Smooth muscle cell (in vitro differentiated cells): Measurements from ENCODE around the gene TDP2. TPM values are rescaled to one million over a fixed set of nuclear protein-coding genes. Genes with fewer than 3 reads are reported as not detected.
"Not testable (repeated sequence)": the region's sequence is repeated elsewhere in the genome, so short reads cannot be mapped to it uniquely, and the experiment has no call there.

Experiments used
- DNase-seq: peaks from one replicate; lab custom pipeline; 2025; ENCODE audit not compliant: unreplicated experiment; lab: John Stamatoyannopoulos, UW
- H2AFZ ChIP-seq: fragments of 200-600 bp; sonication (generic); 2 replicates; pipeline ENCODE4 v1.6.0; 2016; ENCODE audit warnings: antibody characterized with exemption, low read depth, mild to moderate bottlenecking
- H3F3A ChIP-seq: fragments of 200-600 bp; sonication (generic); 2 replicates; pipeline ENCODE4 v1.6.0; 2017; ENCODE audit warnings: antibody characterized with exemption, low read depth
- H3K27ac ChIP-seq: fragments of 200-600 bp; sonication (generic); 2 replicates; pipeline ENCODE4 v1.5.1; 2016; ENCODE audit warnings: low read depth, mild to moderate bottlenecking
- H3K27me3 ChIP-seq: fragments of 200-600 bp; sonication (generic); 2 replicates; pipeline ENCODE4 v1.6.1; 2016; ENCODE audit warnings: low read depth, mild to moderate bottlenecking
- H3K36me3 ChIP-seq: fragments of 200-600 bp; sonication (generic); 2 replicates; pipeline ENCODE4 v1.5.1; 2016; ENCODE audit warnings: low read depth
- H3K4me1 ChIP-seq: fragments of 200-600 bp; sonication (generic); 2 replicates; pipeline ENCODE4 v1.5.1; 2016; ENCODE audit warnings: low read depth
- H3K4me2 ChIP-seq: fragments of 200-600 bp; sonication (generic); 2 replicates; pipeline ENCODE4 v1.6.0; 2016; ENCODE audit warnings: mild to moderate bottlenecking
- H3K4me3 ChIP-seq: fragments of 200-600 bp; sonication (generic); 2 replicates; pipeline ENCODE4 v1.5.1; 2016; ENCODE audit warnings: mild to moderate bottlenecking
- H3K79me2 ChIP-seq: fragments of 200-600 bp; sonication (generic); 2 replicates; pipeline ENCODE4 v1.6.0; 2016; ENCODE audit warnings: low read depth, mild to moderate bottlenecking
- H3K9ac ChIP-seq: fragments of 200-600 bp; sonication (generic); 2 replicates; pipeline ENCODE4 v1.6.0; 2016; ENCODE audit warnings: low read depth
- H3K9me3 ChIP-seq: fragments of 200-600 bp; sonication (generic); replicated peaks from 2 replicates; pipeline ENCODE4 v1.5.1; 2016; ENCODE audit warnings: low read depth
- H4K20me1 ChIP-seq: fragments of 200-600 bp; sonication (generic); 2 replicates; pipeline ENCODE4 v1.6.0; 2016; ENCODE audit warnings: low read depth
- CTCF ChIP-seq: fragments of 200-600 bp; sonication (generic); IDR thresholded peaks from 2 replicates; pipeline ENCODE4 v1.5.1; 2017; ENCODE audit warnings: borderline replicate concordance, mild to moderate bottlenecking, antibody characterized with exemption; ENCODE audit not compliant: insufficient read depth, poor library complexity, severe bottlenecking
- WGBS: methylation state at CpG from one replicate; pipeline ENCODE4 v1.1.7; 2016; ENCODE audit warnings: low lambda C conversion rate; 5-methylcytosine and 5-hydroxymethylcytosine counted together
- polyA plus RNA-seq: library from polyadenylated mRNA; unstranded; fragments of >200 nt; fragmentation: Nextera tagmentation; extraction: Ambion mirVana; gene quantifications from 2 replicates; pipeline ENCODE4 v1.2.1, GENCODE V29; 2016
- total RNA-seq: library from RNA; depleted of rRNA; stranded (reverse); fragments of >200 nt; gene quantifications from 2 replicates; pipeline ENCODE4 v1.2.3, GENCODE V29; 2014

Gene TDP2
- total and polyA plus RNA-seq, 2 experiments from 2014 or later, result 13.0 to 16.2 TPM

- H3K36me3 ChIP-seq, result no peaks in the 10 kb centered on the region
- peaks cover 26% of the 10 kb centered on the region for H3K79me2 ChIP-seq
- H3K27me3 ChIP-seq, result no peaks in the 10 kb centered on the region
- DNase-seq, result no peak
- H2AFZ ChIP-seq, result no peak overlapping the region
- H4K20me1 ChIP-seq, result peaks cover 6% of the 10 kb centered on the region
- 100% methylated on average over 1 of the region's 1 CpG for WGBS
- H3K4me1 ChIP-seq, result peaks cover 13% of the 10 kb centered on the region
- H3K4me3 ChIP-seq, result peak overlapping the region; percentile 20
- H3K9me3 ChIP-seq, result no peaks in the 10 kb centered on the region
- TF ChIP-seq CTCF, result no peak
- H3K9ac ChIP-seq, result no peak overlapping the region
- no peaks in the 10 kb centered on the region for H3F3A ChIP-seq
- H3K4me2 ChIP-seq, result no peak overlapping the region
- H3K27ac ChIP-seq, result no peak overlapping the region
These were observed 3.5 kb downstream of the TDP2 start for GRCh38 chr6:24663189-24663588.

DNA sequence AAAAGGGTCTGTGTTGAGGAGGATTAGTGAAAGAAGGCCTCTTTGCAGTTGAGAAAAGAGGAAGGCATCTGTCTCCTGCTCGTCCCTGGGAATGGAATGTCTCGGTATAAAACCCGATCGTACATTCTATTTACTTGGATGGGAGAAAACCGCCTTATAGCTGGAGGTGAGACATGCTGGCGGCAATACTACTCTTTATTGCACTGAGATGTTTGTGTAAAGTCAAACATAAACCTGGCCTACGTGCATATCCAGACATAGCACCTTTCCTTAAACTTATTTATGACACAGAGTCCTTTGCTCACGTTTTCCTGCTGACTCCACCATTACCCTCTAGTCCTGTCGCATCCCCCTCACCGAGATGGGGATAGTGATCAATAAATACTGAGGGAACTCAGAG, 4.5 kb downstream of the TDP2 start:
- WGBS, result 99% methylated on average over 10 of the region's 10 CpGs
- peaks cover 26% of the 10 kb centered on the region for H3K79me2 ChIP-seq
- H4K20me1 ChIP-seq, result peaks cover 6% of the 10 kb centered on the region
- H3K4me1 ChIP-seq, result peaks cover 8% of the 10 kb centered on the region
- no peak overlapping the region for H3K27ac ChIP-seq
- H3F3A ChIP-seq, result no peaks in the 10 kb centered on the region
- no peak overlapping the region for H2AFZ ChIP-seq
- H3K27me3 ChIP-seq, result no peaks in the 10 kb centered on the region
- TF ChIP-seq CTCF, result no peak
- no peaks in the 10 kb centered on the region for H3K9me3 ChIP-seq
- no peaks in the 10 kb centered on the region for H3K36me3 ChIP-seq
- no peak overlapping the region for H3K4me2 ChIP-seq
- H3K4me3 ChIP-seq, result no peak overlapping the region
- no peak overlapping the region for H3K9ac ChIP-seq
- no peak for DNase-seq

DNA sequence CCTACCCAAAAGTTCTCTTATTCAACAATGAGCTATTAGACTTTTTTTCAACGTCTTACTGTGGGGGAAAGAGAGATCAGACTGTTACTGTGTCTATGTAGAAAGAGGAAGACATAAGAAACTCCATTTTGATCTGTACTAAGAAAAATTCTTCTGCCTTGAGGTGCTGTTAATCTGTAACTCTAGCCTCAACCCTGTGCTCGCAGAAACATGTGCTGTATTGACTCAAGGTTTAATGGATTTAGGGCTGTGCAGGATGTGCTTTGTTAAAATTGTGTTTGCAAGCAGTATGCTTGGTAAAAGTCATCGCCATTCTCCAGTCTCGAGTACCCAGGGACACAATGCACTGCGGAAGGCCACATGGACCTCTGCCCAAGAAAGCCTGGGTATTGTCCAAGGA, 4.9 kb downstream of the TDP2 start:
- not testable (repeated sequence) for H3K4me1 ChIP-seq, H3K27me3 ChIP-seq, H4K20me1 ChIP-seq, H3K9ac ChIP-seq, H3K4me2 ChIP-seq, H3F3A ChIP-seq, H2AFZ ChIP-seq, H3K27ac ChIP-seq, H3K4me3 ChIP-seq, DNase-seq, H3K36me3 ChIP-seq, H3K9me3 ChIP-seq
- peaks cover 26% of the 10 kb centered on the region for H3K79me2 ChIP-seq
- 95% methylated on average over 5 of the region's 5 CpGs for WGBS

GRCh38 chr6:24660105-24660504, 6.6 kb downstream of the TDP2 start:
- Histone ChIP-seq H3K9me3 (no peaks in the 10 kb centered on the region), H3K4me2 (no peak overlapping the region), H3F3A (no peaks in the 10 kb centered on the region), H3K27ac (no peak overlapping the region), H3K4me3 (no peak overlapping the region), H4K20me1 (peaks cover 14% of the 10 kb centered on the region), H3K4me1 (peaks cover under 1% of the 10 kb centered on the region), H3K36me3 (no peaks in the 10 kb centered on the region), H3K79me2 (peaks cover 14% of the 10 kb centered on the region), H2AFZ (no peak overlapping the region), H3K27me3 (no peaks in the 10 kb centered on the region), H3K9ac (no peak overlapping the region)
- TF ChIP-seq CTCF, result no peak
- DNase-seq, result no peak
- 96% methylated on average over 2 of the region's 2 CpGs for WGBS
